Midbrain (tissue), 1 donor: ENCODE data around the gene SF3B6.

ENCODE experiments used
- DNase-seq: peaks from one replicate; lab custom pipeline; 2025; lab: John Stamatoyannopoulos, UW

SF3B6 gene

GRCh38 chr2:24018241-24018640 lies 57.9 kb downstream of the SF3B6 start:
- DNase-seq, result no peak

- no peak for DNase-seq
Observed at GRCh38 chr2:24017711-24018110, 58.4 kb downstream of the SF3B6 start.
